GM10248 (cell line): ENCODE results near the gene ANKRD23.

Experiments
- CTCF ChIA-PET: fragments of 300-600 bp; sonication (Branson Sonifier 250); formaldehyde crosslinking; extraction: SDS; loops from one replicate; lab custom pipeline; 2021; ENCODE audit warnings: antibody characterized with exemption; lab: Yijun Ruan, JAX
- POLR2A ChIA-PET: fragments of 350-650 bp; sonication (Branson Sonifier 250); formaldehyde crosslinking; extraction: SDS; loops from one replicate; lab custom pipeline; 2020; ENCODE audit warnings: antibody characterized with exemption; lab: Yijun Ruan, JAX
- DNase-seq: peaks from one replicate; pipeline ENCODE4 v3.0.0; 2012; ENCODE audit errors: extremely low spot score
- CTCF ChIP-seq: IDR thresholded peaks from 2 replicates; pipeline ENCODE4 v1.5.1; 2012; ENCODE audit warnings: mild to moderate bottlenecking, low read depth; ENCODE audit errors: extremely low read depth, missing control alignments, control extremely low read depth

The ANKRD23 gene

GRCh38 chr2:96801786-96802595 is 41.8 kb downstream of the ANKRD23 start:
- TF ChIP-seq CTCF: no peak
- DNase-seq: peak; percentile 77
- ChIA-PET CTCF (interaction anchor here (0.8 to 5.3 kb wide), 21 partner anchors 8 to 90 kb away, joined by 3 to 53 read pairs (median 6); partner anchors contain the start of genes ANKRD39, CNNM3 and CNNM4), POLR2A (interaction anchor here (0.6 kb wide), 1 partner anchor 31 kb away, joined by 3 read pairs; no protein-coding TSS in a partner anchor)

DNA sequence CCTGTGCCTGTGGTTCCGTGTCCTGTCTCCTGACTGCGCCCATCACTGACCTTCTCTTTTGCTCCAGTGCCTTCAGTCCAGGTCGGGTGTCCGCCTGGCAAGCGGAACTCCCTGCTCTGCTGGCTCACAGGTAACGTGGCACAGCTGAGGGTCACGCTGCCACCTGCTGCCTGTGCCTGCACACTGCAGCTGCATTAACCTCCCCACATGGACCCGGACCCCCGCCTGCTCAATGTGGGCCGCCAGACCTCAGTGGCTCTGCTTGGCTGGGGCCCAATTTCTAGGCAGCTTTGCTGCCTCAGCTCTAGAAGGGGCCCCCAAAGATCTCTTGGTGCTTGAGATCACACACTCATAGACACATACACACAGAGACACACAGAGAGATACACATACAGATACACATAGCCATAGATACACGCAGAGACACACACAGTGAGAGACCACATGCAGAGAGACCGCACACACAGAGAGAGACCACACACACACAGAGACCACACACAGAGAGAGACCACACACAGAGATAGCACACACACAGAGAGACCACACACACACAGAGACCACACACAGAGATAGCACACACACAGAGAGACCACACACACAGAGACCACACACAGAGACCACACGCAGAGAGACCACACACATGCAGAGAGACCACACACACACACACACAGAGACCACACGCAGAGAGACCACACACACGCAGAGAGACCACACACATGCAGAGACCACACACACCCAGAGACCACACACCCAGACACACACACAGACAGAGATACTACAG is 42.6 kb downstream of the ANKRD23 start:
- POLR2A ChIA-PET: no interaction called here
- DNase-seq: peak; percentile 89
- CTCF ChIA-PET: interaction anchor here (1.0 to 5.3 kb wide), 23 partner anchors 9 to 808 kb away, joined by 3 to 53 read pairs (median 5); partner anchors contain the start of genes CNNM4 and KANSL3
- TF ChIP-seq CTCF: peak; percentile 97

DNA sequence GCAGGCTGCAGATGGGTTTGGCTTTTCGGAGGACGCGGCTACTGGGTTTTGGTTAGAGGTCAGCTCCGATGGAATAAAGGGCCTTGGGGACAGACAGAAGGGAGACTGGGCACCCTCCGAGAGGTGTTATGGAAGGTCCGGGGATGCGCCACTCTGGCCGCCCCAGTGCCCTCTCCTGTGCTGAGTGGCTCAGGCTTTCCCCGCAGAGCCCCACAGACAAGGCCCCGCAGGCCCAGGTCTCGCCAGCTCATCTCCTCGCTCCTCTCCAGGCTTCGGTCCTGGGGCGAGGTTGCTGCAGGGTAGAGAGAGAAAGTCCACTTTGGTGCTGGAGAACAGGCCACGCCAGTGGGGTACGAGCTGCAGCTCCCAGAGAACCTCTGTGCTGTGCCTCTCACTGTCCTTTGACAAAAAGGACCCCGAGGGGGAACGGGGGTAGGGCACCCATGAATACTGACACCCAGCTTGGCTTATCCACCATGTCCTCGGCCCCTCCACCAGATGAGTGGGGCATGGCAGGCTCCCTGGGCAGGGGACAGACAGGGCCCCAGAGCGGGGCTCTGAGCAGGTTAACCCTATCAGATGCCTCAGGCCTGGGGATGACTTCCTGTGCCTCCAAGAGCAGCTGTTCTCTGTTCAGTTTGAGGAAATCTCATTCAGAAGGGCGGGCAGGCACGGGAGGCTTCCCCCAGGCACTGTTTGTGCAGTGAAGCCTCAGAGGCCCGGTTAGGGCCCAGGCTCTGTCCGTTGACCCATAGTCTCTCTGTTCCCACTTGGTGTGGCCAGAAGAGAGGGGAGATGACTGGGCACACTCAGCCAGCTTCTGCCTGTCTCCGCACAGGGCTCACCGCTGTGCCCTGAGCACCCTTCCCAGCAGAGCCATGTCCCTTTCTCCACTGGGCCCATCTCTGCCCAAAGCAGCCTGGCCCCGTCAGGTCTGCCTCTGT is 43.5 kb downstream of the ANKRD23 start:
- ChIA-PET POLR2A (no interaction called here), CTCF (interaction anchor here (1.0 to 5.3 kb wide), 25 partner anchors 9 to 807 kb away, joined by 3 to 53 read pairs (median 5); partner anchors contain the start of genes CNNM4 and KANSL3)
- no peak for TF ChIP-seq CTCF
- DNase-seq: no peak

DNA sequence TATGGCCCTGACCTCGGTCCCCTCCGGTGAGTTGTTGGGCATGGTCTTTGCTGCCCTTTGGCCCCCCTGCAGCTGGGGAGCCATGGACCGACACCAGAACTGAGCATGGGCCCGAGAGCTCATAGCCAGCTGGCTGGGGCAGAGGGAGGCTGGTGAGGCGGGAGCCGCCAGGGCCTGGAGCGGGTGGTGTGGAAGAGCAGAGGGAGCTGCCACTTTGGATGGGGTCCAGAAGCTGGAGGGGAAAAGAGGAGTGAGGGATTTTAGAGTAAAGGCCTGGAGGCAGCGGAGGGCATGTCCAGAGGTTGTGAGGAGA is 44.2 kb downstream of the ANKRD23 start:
- ChIA-PET POLR2A (no interaction called here), CTCF (interaction anchor here (1.4 to 5.3 kb wide), 14 partner anchors 8 to 807 kb away, joined by 3 to 53 read pairs (median 8); partner anchors contain the start of gene CNNM4)
- TF ChIP-seq CTCF: no peak
- no peak for DNase-seq

DNA sequence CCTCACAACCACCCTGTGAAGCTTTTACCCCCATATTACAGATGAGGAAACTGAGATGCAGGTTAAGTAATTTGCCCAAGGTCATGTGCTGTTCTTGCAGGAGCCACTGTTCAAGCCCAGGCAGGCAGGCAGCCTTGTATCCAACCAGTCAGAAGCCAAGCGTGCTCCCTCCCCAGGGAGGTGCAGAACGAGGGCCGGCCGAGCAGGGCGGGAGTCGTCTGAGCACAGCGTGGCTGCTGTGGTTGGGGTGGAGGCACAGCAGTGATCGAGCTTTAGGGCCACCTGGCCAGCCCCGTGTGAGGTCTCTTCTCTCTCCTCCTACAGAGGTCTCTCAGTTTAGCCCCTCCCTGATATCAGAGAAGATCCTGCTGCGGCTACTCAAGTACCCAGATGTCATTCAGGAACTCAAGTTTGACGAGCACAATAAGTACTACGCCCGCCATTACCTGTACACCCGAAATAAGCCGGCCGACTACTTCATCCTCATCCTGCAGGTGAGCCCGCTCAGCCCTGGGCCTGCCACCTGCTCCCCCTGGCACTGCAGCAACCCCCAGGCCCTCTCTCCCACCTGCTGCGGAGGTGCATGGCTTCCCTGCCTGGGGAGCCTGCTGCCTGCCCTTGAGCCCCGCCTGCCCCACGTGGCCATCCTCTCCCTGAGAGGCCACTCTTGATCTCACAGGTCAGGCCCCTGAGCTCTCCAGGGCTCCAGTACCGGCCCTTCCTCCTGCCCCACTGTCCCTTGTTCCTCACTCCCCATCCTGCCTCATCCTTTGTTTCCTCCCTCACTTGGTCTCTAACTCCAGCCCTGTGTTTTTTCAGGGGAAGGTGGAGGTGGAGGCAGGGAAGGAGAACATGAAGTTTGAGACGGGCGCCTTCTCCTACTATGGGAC is 44.8 kb downstream of the ANKRD23 start:
- POLR2A ChIA-PET: no interaction called here
- DNase-seq: no peak
- no peak for TF ChIP-seq CTCF
- CTCF ChIA-PET: interaction anchor here (1.4 to 5.3 kb wide), 9 partner anchors 8 to 65 kb away, joined by 4 to 53 read pairs (median 7); partner anchors contain the start of gene CNNM4
